ENCODE measurements around the gene LEFTY2.

GRCh38 chr1:225921734-225922709 lies 19.0 kb downstream of the LEFTY2 start:
- TF ChIP-seq ZFP69B (tag by site-specific recombination; IDR thresholded peaks at IDR 0.05), result no peak
- no peak for TF ChIP-seq ELK4 (IDR thresholded peaks at IDR 0.05; ENCODE audit: borderline replicate concordance, low read depth, low read length)
- TF ChIP-seq, protein P1, sequence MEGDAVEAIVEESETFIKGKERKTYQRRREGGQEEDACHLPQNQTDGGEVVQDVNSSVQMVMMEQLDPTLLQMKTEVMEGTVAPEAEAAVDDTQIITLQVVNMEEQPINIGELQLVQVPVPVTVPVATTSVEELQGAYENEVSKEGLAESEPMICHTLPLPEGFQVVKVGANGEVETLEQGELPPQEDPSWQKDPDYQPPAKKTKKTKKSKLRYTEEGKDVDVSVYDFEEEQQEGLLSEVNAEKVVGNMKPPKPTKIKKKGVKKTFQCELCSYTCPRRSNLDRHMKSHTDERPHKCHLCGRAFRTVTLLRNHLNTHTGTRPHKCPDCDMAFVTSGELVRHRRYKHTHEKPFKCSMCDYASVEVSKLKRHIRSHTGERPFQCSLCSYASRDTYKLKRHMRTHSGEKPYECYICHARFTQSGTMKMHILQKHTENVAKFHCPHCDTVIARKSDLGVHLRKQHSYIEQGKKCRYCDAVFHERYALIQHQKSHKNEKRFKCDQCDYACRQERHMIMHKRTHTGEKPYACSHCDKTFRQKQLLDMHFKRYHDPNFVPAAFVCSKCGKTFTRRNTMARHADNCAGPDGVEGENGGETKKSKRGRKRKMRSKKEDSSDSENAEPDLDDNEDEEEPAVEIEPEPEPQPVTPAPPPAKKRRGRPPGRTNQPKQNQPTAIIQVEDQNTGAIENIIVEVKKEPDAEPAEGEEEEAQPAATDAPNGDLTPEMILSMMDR (tag by site-specific recombination; IDR thresholded peaks at IDR 0.05), result no peak
- no peak for TF ChIP-seq YY1 (tag by site-specific recombination; IDR thresholded peaks at IDR 0.05)
- TF ChIP-seq ZBTB7A (tag by site-specific recombination; IDR thresholded peaks at IDR 0.05; ENCODE audit: low read depth), result no peak
- TF ChIP-seq ZNF639 (tag by site-specific recombination; IDR thresholded peaks at IDR 0.05), result no peak

Data from HEK293 (cell line).